Stimulated activated CD4-positive, alpha-beta T cell treated with anti-CD3 and anti-CD28 coated beads, Interleukin-1b, Interleukin-23, amount 100 ng/mL, for 4 hours (primary cell): ENCODE data around the gene SEPHS2.
"Not testable (repeated sequence)": the region's sequence is repeated elsewhere in the genome, so short reads cannot be mapped to it uniquely, and the experiment has no call there.

Source experiments
- DNase-seq, 2 donors: peaks; one replicate each; pipeline ENCODE4 v3.0.0-alpha.2; 2020; ENCODE audit warnings: low read depth in 2 of 2

Gene SEPHS2, protein sequence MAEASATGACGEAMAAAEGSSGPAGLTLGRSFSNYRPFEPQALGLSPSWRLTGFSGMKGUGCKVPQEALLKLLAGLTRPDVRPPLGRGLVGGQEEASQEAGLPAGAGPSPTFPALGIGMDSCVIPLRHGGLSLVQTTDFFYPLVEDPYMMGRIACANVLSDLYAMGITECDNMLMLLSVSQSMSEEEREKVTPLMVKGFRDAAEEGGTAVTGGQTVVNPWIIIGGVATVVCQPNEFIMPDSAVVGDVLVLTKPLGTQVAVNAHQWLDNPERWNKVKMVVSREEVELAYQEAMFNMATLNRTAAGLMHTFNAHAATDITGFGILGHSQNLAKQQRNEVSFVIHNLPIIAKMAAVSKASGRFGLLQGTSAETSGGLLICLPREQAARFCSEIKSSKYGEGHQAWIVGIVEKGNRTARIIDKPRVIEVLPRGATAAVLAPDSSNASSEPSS

GRCh38 chr16:30445408-30446202 lies at the start of gene SEPHS2:
Gene SEPHS2 (minus strand): TSS chr16:30445874. CDS start chr16:30445727, 147 bp downstream.
- peak; percentile 91 to 94 for DNase-seq

DNA sequence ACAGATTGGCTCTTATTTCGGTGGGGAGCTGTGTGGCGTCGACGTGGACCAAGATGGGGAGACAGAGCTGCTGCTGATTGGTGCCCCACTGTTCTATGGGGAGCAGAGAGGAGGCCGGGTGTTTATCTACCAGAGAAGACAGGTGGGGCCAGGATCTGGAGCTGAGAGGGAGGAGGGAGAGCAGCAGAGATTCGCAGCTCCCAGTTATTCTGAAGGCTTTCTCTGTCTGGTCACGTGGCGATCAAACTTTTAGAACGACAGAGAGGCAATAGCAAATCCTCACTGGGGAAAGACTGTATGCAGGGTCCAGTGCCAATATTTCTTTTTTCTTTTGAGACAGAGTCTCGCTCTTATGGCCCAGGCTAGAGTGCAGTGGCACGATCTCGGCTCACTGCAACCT lies 49.0 kb upstream of the SEPHS2 start:
- DNase-seq, result no peak

DNA sequence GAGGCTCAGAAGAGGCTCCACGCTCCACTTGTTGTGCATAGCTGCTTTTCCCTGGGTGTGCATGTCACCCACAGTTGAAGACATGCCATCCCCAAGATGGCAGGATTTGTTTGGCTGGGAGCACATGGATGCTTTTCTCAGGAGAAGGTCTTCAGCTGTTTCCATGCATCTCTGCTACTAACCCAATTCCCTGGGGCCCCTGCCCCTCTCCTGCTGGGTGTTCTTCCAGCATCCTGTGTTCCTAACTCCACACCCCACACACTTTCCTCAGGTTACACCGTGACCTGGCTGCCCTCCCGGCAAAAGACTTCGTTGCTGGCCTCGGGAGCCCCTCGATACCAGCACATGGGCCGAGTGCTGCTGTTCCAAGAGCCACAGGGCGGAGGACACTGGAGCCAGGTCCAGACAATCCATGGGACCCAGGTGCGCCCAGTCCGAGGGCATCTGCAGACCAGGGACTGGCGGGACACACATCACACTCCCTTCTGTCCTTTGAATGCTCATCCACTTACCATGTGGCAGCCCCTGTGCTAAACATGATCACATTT lies 48.3 kb upstream of the SEPHS2 start:
- DNase-seq, result no peak

DNA sequence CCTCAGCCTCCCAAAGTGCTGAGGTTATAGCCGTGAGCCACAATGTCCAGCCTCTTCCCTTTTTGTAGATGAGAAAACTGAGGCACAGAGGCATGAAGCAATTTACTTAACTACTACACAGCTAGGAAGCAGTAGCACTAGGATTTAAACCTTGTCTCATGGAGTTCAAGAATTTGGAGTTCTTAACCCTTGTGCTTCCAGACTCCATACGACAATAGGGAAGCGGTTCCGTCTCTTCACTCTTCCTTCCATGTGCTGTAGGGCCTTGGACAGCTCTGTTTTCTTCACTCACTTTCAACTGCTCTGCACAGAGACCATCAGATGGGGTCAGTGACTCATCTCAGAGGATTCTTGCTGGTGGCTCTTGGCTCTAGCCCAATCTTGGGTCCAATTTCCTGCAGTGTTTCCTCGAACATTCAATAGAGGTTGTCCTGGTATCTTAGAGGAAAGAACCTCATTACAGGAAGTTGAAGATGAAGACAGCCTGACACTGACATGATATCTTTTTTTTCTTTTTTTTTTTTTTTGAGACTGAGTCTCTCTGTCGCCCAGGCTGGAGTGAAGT lies 46.2 kb upstream of the SEPHS2 start:
- no peak for DNase-seq

GRCh38 chr16:30491229-30491628 lies 45.6 kb upstream of the SEPHS2 start:
- no peak for DNase-seq

- no peak for DNase-seq
These were observed 44.5 kb upstream of the SEPHS2 start for GRCh38 chr16:30490210-30490609.

GRCh38 chr16:30488764-30489605 lies 43.3 kb upstream of the SEPHS2 start:
- DNase-seq, result no peak

GRCh38 chr16:30485818-30486436 lies 40.3 kb upstream of the SEPHS2 start:
- no peak for DNase-seq

- no peak for DNase-seq
These were observed 39.2 kb upstream of the SEPHS2 start for GRCh38 chr16:30484887-30485286.

DNA sequence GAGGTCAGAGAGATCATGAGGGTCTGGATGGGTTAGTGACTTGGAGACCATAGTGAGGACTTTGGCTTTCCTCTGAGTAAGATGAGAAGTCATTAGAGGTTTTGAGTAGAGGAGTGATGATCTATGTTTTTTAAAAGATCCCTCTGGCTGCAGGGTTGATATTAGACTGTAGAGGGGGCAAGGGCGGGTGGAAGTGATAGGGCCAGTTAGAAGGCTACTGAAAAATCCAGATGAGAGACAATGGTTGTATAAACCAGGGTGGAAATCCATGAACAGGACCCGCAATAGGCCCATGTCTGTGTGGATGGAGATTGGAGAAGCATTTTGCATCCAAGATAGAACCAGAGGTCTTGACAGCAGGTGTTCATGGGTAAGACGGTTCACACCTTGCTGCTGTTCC lies 36.7 kb upstream of the SEPHS2 start:
- DNase-seq, result no peak

GRCh38 chr16:30481381-30481780 lies 35.7 kb upstream of the SEPHS2 start:
- no peak for DNase-seq

DNA sequence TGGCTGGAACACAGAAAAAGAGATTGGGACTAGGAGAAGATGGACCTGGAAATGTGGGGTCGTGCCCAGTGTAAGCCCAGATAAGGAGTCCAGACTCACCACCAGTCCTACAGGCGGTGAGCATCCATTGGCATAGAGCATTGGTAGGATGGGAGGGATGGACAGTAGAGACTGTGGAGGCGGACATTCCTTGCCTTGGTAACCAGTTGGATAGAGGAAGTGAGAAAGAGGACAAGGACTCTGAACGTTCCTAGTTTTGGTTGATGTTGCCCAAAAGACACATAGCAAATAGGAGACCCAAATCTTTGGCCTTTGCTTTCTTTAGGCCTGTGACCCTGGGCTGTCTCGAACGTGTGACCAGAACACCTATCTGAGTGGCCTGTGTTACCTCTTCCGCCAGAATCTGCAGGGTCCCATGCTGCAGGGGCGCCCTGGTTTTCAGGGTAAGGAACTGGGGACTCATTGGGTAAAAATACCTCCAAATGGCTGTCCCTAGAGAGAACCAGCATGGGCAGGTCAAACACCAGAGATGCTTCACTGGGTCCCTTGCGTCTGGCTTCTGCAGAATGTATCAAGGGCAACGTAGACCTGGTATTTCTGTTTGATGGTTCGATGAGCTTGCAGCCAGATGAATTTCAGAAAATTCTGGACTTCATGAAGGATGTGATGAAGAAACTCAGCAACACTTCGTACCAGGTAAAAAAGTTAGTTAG lies 33.2 kb upstream of the SEPHS2 start:
- DNase-seq, result no peak

DNA sequence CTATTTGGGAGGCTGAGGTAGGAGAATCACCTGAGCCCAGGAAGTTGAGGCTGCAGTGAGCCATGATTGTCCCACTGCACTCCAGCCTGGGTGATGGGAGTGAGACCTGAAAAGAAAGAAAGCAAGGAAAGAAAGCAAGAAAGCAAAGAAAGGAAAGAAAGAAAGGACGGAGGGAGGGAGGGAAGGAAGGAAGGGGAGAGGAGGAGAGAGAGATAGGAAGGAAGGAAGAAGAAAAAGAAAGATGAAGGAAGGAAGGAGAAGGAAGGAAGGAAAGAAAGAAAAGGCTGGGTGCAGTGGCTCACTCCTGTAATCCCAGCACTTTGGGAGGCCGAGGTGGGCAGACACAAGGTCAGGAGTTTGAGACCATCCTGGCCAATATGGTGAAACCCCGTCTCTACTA lies 32.1 kb upstream of the SEPHS2 start:
- DNase-seq, result not testable (repeated sequence)

- DNase-seq, result no peak
These were observed 31.3 kb upstream of the SEPHS2 start for GRCh38 chr16:30476991-30477390.

GRCh38 chr16:30474684-30475083 lies 29.0 kb upstream of the SEPHS2 start:
- DNase-seq, result no peak

DNA sequence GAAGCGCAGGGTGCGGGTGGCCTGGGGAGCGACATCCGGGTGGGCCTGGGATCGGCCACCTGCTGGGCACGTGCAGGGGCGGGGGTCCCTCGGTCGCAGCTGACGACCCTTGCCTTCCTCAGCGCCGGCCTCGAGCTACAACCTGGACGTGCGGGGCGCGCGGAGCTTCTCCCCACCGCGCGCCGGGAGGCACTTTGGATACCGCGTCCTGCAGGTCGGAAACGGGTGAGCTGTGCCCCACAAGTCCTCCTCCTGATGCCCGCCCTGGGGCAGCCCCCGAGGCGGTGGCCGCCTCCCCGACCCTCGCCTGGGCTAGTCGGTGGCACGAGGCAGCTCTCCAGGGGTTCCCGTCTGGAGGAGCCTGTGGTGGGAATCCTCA lies 28.4 kb upstream of the SEPHS2 start:
- DNase-seq, result no peak

DNA sequence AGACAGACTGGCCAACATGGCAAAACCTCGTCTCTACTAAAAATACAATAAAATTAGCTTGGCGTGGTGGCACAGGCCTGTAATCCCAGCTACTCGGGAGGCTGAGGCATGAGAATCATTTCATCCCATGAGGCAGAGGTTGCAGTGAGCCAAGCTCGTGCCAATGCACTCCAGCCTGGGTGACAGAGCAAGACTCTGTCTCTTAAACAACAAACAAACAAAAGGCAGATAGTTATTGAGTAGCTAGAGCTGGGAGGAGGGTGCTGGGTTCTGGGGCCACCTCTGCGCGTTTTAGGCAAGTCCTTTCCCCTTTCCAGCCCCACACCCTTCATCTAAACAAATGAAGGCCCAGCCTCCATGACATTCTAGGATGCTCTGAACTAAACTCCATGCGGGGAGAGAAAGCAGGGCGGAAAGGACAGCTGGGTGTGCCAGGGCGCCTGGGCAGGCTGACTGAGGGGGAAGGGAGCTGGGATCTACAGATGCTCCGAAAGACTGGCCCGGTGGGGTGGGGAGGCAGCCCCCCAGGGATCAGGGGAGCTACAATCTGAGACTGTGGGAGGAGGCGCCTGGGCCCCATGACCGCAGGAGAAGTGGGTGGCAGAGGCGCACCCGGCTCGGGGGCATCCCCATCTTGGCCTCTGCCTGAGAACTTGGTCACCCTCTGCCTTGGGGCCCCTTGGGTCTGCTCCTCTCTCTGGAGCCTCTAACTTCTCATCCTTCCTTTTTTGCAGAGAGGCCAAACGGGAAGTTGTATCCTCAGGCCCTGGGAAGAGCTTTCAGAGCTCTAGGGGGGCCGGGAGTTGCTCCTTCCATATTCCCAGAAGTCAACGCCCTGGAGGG lies 27.8 kb upstream of the SEPHS2 start:
- peak; percentile 24 to 58 for DNase-seq

DNA sequence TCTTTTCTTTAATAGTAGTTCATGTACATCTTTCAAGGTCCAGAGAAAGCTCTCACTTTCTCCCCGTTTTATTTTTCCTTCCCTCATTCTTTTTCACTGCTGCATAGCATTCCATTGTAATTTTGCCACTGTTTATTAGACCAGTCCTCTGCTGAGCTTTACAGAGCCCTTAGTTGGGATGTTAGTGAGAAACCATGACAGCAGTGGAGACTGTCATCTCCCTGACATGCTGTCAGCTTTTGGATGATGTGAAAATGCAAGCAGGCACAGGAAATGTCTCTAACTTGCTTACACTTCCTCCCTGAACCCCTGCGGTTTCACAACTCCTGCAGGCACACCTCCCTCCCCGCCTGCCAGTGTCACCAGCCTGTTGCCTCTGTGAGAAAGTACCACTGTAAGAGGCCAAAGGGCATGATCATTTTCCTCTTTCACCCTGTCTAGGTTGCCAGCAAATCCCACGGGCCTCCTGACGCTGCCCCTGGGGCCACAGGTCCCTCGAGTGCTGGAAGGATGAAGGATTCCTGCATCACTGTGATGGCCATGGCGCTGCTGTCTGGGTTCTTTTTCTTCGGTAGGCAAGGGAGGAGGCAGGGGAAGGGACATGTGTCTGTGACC lies 26.8 kb upstream of the SEPHS2 start, which contains the start of gene ITGAL:
ITGAL (plus strand) TSS at position 415 of the 615 bp plus-strand sequence; CDS start at position 511, 96 bp downstream.
- peak; percentile 62 to 65 for DNase-seq

DNA sequence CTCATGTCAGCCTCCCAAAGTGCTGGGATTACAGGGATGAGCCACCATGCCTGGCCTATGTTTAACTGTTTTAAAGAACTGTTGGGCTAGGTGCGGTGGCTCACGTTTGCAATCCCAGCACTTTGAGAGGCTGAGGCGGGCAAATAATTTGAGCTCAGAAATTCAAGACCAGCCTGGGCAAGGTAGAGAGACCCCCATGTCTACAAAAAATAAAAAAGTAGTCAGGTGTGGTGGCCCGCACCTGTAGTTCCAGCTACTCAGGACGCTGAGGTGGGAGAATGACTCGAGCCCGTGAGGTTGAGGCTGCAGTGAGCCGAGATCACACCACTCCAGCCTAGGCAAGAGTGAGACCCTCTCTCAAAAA lies 24.9 kb upstream of the SEPHS2 start:
- no peak for DNase-seq
